GM12878 (cell line): ENCODE data around the gene RNU1-2. TPM values are rescaled to one million over a fixed set of nuclear protein-coding genes. Genes with fewer than 3 reads are reported as not detected.
A peak's percentile ranks its signal among the peaks of the same experiment; 100 is the strongest.

Experiments
- ATAC-seq: fragments of 200-7000 bp; cut with Tn5 transposase; 3 replicates; pipeline ENCODE4 v1.9.1; 2020; ENCODE audit warnings: mild to moderate bottlenecking, moderate library complexity
- BruUV-seq: library from RNA; stranded (reverse); fragments of 400-500 nt; replicated peaks from 2 replicates; lab custom pipeline; 2021; lab: Mats Ljungman, UMichigan
- CTCF ChIA-PET: fragments of 300-600 bp; sonication (Branson Sonifier 250); formaldehyde crosslinking; extraction: SDS; loops from one replicate; lab custom pipeline; 2021; ENCODE audit warnings: inconsistent platforms; lab: Yijun Ruan, JAX
- POLR2A ChIA-PET: fragments of 350-600 bp; formaldehyde crosslinking; extraction: SDS; loops from one replicate; lab custom pipeline; 2021; ENCODE audit warnings: inconsistent platforms; lab: Charles Lee
- RAD21 ChIA-PET: fragments of 300-600 bp; sonication (Branson Sonifier 250); formaldehyde crosslinking; loops from one replicate; lab custom pipeline; 2023; ENCODE audit warnings: antibody characterized with exemption; ENCODE audit not compliant: unreplicated experiment; lab: Charles Lee
- SMC1A ChIA-PET: fragments of 300-600 bp; sonication (Branson Sonifier 250); formaldehyde crosslinking; loops from one replicate; lab custom pipeline; 2023; ENCODE audit not compliant: unreplicated experiment, uncharacterized antibody; lab: Charles Lee
- DNase-seq: peaks from one replicate; pipeline ENCODE4 v3.0.0-alpha.2; 2011; ENCODE audit warnings: low read depth, low spot score
- FAIRE-seq: peaks from 3 replicates; lab custom pipeline; 2011; peaks lifted over from hg19 to GRCh38; lab: Jason Lieb, UNC
- H2AFZ ChIP-seq: 2 replicates; pipeline ENCODE4 v1.6.0; 2011; ENCODE audit warnings: low read depth, low read length, control low read depth; ENCODE audit not compliant: control insufficient read depth
- H3K27ac ChIP-seq: 2 replicates; pipeline ENCODE4 v1.5.1; 2011; ENCODE audit warnings: control low read depth; ENCODE audit not compliant: control insufficient read depth, insufficient read depth
- H3K27me3 ChIP-seq, 2 experiments: replicated peaks in 1 of 2; 2 replicates each; pipeline versions ENCODE4 v1.6.0 to v1.6.1; 2011; ENCODE audit warnings: low read length in 1 of 2; ENCODE audit not compliant: control insufficient read depth in 2 of 2, insufficient read depth in 2 of 2
- H3K36me3 ChIP-seq, 2 experiments: 2 replicates each; pipeline ENCODE4 v1.5.1; 2011; ENCODE audit warnings: low read length in 1 of 2; ENCODE audit not compliant: control insufficient read depth in 2 of 2, insufficient read depth in 2 of 2
- H3K4me1 ChIP-seq: 2 replicates; pipeline ENCODE4 v1.6.1; 2011; ENCODE audit warnings: mild to moderate bottlenecking, low read length, moderate library complexity, mixed read lengths; ENCODE audit not compliant: control insufficient read depth, insufficient read depth
- H3K4me2 ChIP-seq: 2 replicates; pipeline ENCODE4 v1.6.0; 2011; ENCODE audit warnings: control low read depth; ENCODE audit not compliant: control insufficient read depth, insufficient read depth
- H3K4me3 ChIP-seq: fragments of 200-600 bp; sonication (generic); 2 replicates; pipeline ENCODE4 v1.5.1; 2016
- H3K79me2 ChIP-seq: 2 replicates; pipeline ENCODE4 v1.6.0; 2011; ENCODE audit warnings: low read length; ENCODE audit not compliant: control insufficient read depth, insufficient read depth
- H3K9ac ChIP-seq: 2 replicates; pipeline ENCODE4 v1.8.0; 2011; ENCODE audit warnings: low read length, control low read depth, mixed read lengths; ENCODE audit not compliant: control insufficient read depth, insufficient read depth
- H3K9me3 ChIP-seq: replicated peaks from 3 replicates; pipeline ENCODE4 v1.5.1; 2011; ENCODE audit warnings: mild to moderate bottlenecking, low read length; ENCODE audit not compliant: control insufficient read depth, insufficient read depth
- H4K20me1 ChIP-seq: 2 replicates; pipeline ENCODE4 v1.6.0; 2011; ENCODE audit not compliant: control insufficient read depth, insufficient read depth
- BCL11A ChIP-seq: IDR thresholded peaks from 2 replicates; pipeline ENCODE4 v1.6.1; 2011; ENCODE audit warnings: low read depth, low read length
- CEBPZ ChIP-seq: fragments of 150-350 bp; IDR thresholded peaks from 2 replicates; pipeline ENCODE4 v1.6.1; 2016; ENCODE audit warnings: low read depth, low read length
- EED ChIP-seq: sonication (generic); IDR thresholded peaks from 2 replicates; pipeline ENCODE4 v1.6.1; 2016; ENCODE audit warnings: antibody characterized with exemption, low read depth
- ESRRA ChIP-seq: IDR thresholded peaks from 2 replicates; pipeline ENCODE4 v1.6.1; 2012; ENCODE audit warnings: mild to moderate bottlenecking, low read length, improper control_type of control experiment
- MLLT1 ChIP-seq: fragments of 450-650 bp; IDR thresholded peaks from 2 replicates; pipeline ENCODE4 v1.6.1; 2016; ENCODE audit warnings: mild to moderate bottlenecking
- MTA2 ChIP-seq: fragments of 450-650 bp; IDR thresholded peaks from 2 replicates; pipeline ENCODE4 v1.6.1; 2016; ENCODE audit warnings: low read depth, mild to moderate bottlenecking, moderate library complexity
- NFXL1 ChIP-seq: fragments of 450-650 bp; IDR thresholded peaks from 2 replicates; pipeline ENCODE4 v1.6.1; 2017; ENCODE audit warnings: antibody characterized with exemption, mild to moderate bottlenecking, borderline replicate concordance
- NR2C2 ChIP-seq: IDR thresholded peaks from 2 replicates; pipeline ENCODE4 v1.6.1; 2011; ENCODE audit warnings: borderline replicate concordance, low read depth; ENCODE audit not compliant: control insufficient read depth, insufficient read length
- PBX3 ChIP-seq: IDR thresholded peaks from 2 replicates; pipeline ENCODE4 v1.6.1; 2011; ENCODE audit warnings: mild to moderate bottlenecking, low read depth, low read length, moderate library complexity; ENCODE audit not compliant: insufficient replicate concordance
- PRDM15 ChIP-seq: fragments of 450-650 bp; formaldehyde crosslinking; IDR thresholded peaks from 2 replicates; pipeline ENCODE4 v1.4.0; 2020; ENCODE audit warnings: mild to moderate bottlenecking, moderate library complexity
- RAD51 ChIP-seq: fragments of 450-650 bp; IDR thresholded peaks from 2 replicates; pipeline ENCODE4 v1.6.1; 2016; ENCODE audit warnings: moderate library complexity, mild to moderate bottlenecking, inconsistent platforms
- SMAD1 ChIP-seq: fragments of 450-650 bp; IDR thresholded peaks from 2 replicates; pipeline ENCODE4 v1.6.1; 2018; ENCODE audit warnings: mild to moderate bottlenecking, low read depth; ENCODE audit not compliant: partially characterized antibody
- WGBS: methylation state at CpG from one replicate; pipeline ENCODE4 v1.1.6; 2016; ENCODE audit warnings: low lambda C conversion rate; ENCODE audit not compliant: insufficient replicate concordance, insufficient coverage; ENCODE audit errors: missing lambda C conversion rate; 5-methylcytosine and 5-hydroxymethylcytosine counted together
- in situ Hi-C: fragments of 300-500 bp; cut with MboI; formaldehyde crosslinking; loops from 9 replicates; pipeline ENCODE4 v1.14.3; 2018; ENCODE audit warnings: mixed read lengths
- intact Hi-C: fragments of 100-400 bp; cut with micrococcal nuclease; formaldehyde crosslinking; loops from one replicate; pipeline ENCODE4 v1.14.2; 2022; ENCODE audit not compliant: unreplicated experiment
- polyA plus RNA-seq, 11 experiments: library from polyadenylated mRNA; depleted of rRNA in 4 of 11; unstranded in 6 of 11; stranded (reverse) in 5 of 11; fragments of >200 nt; fragmentation: Nextera tagmentation in 4 of 11; fragmentation: Illumina TruSeq in 1 of 11; extraction: Ambion mirVana in 4 of 11; extraction: Trizol in 1 of 11; gene quantifications; 1 replicate in 1 of 11; 2 replicates in 10 of 11; pipeline versions ENCODE4 v1.2.1 to v1.2.3, GENCODE V29; 2011 to 2016; ENCODE audit warnings: inconsistent platforms in 2 of 11, missing spikeins in 2 of 11, low read depth in 1 of 11
- total RNA-seq, 4 experiments: library from RNA; depleted of rRNA in 3 of 4; stranded (reverse); fragments of >200 nt in 3 of 4; fragmentation: Illumina TruSeq in 1 of 4; extraction: Trizol in 1 of 4; gene quantifications; 2 replicates each; pipeline versions ENCODE4 v1.2.1 to v1.2.3, GENCODE V29; 2013 to 2021

RNU1-2 gene
- total and polyA plus RNA-seq, 10 of the 15 experiments (the other 5 are each of a cell fraction or from before 2014, with no cell fraction given), result under 0.01 to 20,946 (median 4.7) TPM; not detected in 2

- in situ Hi-C loops (no loop called here), intact Hi-C loops (loop anchor here (1.0 kb wide), 1 partner anchor 9 kb away; no protein-coding TSS in a partner anchor)
- Histone ChIP-seq H2AFZ (peak overlapping the region; percentile 100), H3K4me2 (peak overlapping the region; percentile 92), H3K9me3 (no peaks in the 10 kb centered on the region; the same call in 2 of the 3 replicates), H3K27ac (peak overlapping the region; percentile 100), H4K20me1 (no peaks in the 10 kb centered on the region), H3K79me2 (no peaks in the 10 kb centered on the region), H3K4me1 (peaks cover 10% of the 10 kb centered on the region; the same call in 1 of the 2 replicates), H3K4me3 (no peak overlapping the region), H3K36me3 (no peaks in the 10 kb centered on the region), H3K27me3 (no peaks in the 10 kb centered on the region), H3K9ac (peak overlapping the region; percentile 98)
- ChIA-PET RAD21 (no interaction called here), CTCF (interaction anchor here (1.5 to 1.8 kb wide), 2 partner anchors 55 to 141 kb away, joined by 4 read pairs; no protein-coding TSS in a partner anchor), POLR2A (interaction anchor here (0.6 to 1.0 kb wide), 3 partner anchors 8 to 452 kb away, joined by 3 to 5 read pairs (median 5); partner anchors contain the start of gene RNU1-2), SMC1A (interaction anchor here (0.6 kb wide), 1 partner anchor 23 kb away, joined by 6 read pairs; no protein-coding TSS in a partner anchor)
- FAIRE-seq (no peak), DNase-seq (peak; percentile 74), ATAC-seq (peak; percentile 90)
- TSS peak; percentile 100 for BruUV-seq
- 4% methylated on average over 12 of the region's 12 CpGs for WGBS
- TF ChIP-seq PBX3, result peak; percentile 56
- peak; percentile 70 for TF ChIP-seq BCL11A
- peak; percentile 67 for TF ChIP-seq MLLT1
- TF ChIP-seq NR2C2, result no peak
- TF ChIP-seq PRDM15 (CRISPR knock-in tag), result peak; percentile 99
- TF ChIP-seq ESRRA, result 0 out of 2 replicates have a peak, but pooled peaks have one; percentile 8
- peak; percentile 50 for TF ChIP-seq RAD51
- peak; percentile 76 for TF ChIP-seq EED
- TF ChIP-seq SMAD1, result peak; percentile 99
- no peak; the same call in none of the 2 replicates for TF ChIP-seq CEBPZ
- no peak for TF ChIP-seq MTA2
- no peak for TF ChIP-seq NFXL1
Measured at GRCh38 chr1:16905110-16905867, 9.5 kb downstream of the RNU1-2 start.
